GM21367 (cell line): ENCODE measurements around the gene PPP1R12B.
"Not testable (repeated sequence)": the region's sequence is repeated elsewhere in the genome, so short reads cannot be mapped to it uniquely, and the experiment has no call there.

ENCODE experiments used
- ATAC-seq: cut with Tn5 transposase; IDR thresholded peaks from one replicate; pipeline ENCODE4 v1.9.1; 2021; ENCODE audit not compliant: unreplicated experiment

PPP1R12B gene

GRCh38 chr1:202597090-202597761, 248.7 kb downstream of the PPP1R12B start:
- no peak for ATAC-seq

- no peak for ATAC-seq
These were observed 251.4 kb downstream of the PPP1R12B start for GRCh38 chr1:202599669-202600431.

GRCh38 chr1:202600432-202601041, 252.0 kb downstream of the PPP1R12B start:
- no peak for ATAC-seq

- ATAC-seq, result no peak
These were observed 254.9 kb downstream of the PPP1R12B start for GRCh38 chr1:202603435-202603834.

GRCh38 chr1:202605515-202605914, 257.0 kb downstream of the PPP1R12B start:
- ATAC-seq, result no peak

- ATAC-seq, result not testable (repeated sequence)
These were observed 263.5 kb downstream of the PPP1R12B start for GRCh38 chr1:202612036-202612435.

- no peak for ATAC-seq
These were observed 265.1 kb downstream of the PPP1R12B start for GRCh38 chr1:202613571-202613970.

GRCh38 chr1:202614363-202615207, 266.1 kb downstream of the PPP1R12B start:
- ATAC-seq, result not testable (repeated sequence)

- not testable (repeated sequence) for ATAC-seq
These were observed 266.7 kb downstream of the PPP1R12B start for GRCh38 chr1:202615208-202615500.

GRCh38 chr1:202615501-202616354, 267.2 kb downstream of the PPP1R12B start:
- ATAC-seq, result peak; percentile 69

GRCh38 chr1:202616355-202616915, 267.9 kb downstream of the PPP1R12B start:
- no peak for ATAC-seq

- not testable (repeated sequence) for ATAC-seq
These were observed 270.5 kb downstream of the PPP1R12B start for GRCh38 chr1:202619012-202619411.

GRCh38 chr1:202619505-202619904, 271.0 kb downstream of the PPP1R12B start:
- no peak for ATAC-seq

GRCh38 chr1:202620036-202620435, 271.5 kb downstream of the PPP1R12B start:
- ATAC-seq, result not testable (repeated sequence)

GRCh38 chr1:202621446-202621845, 272.9 kb downstream of the PPP1R12B start:
- ATAC-seq, result no peak

GRCh38 chr1:202622388-202622787, 273.9 kb downstream of the PPP1R12B start:
- no peak for ATAC-seq

- no peak for ATAC-seq
These were observed 274.6 kb downstream of the PPP1R12B start for GRCh38 chr1:202623075-202623474.

GRCh38 chr1:202623476-202623875, 275.0 kb downstream of the PPP1R12B start:
- ATAC-seq, result not testable (repeated sequence)

GRCh38 chr1:202624088-202624780, 275.7 kb downstream of the PPP1R12B start:
- no peak for ATAC-seq
